Left renal cortex interstitium (tissue), 4 donors: ENCODE data around the gene PDILT. TPM values are rescaled to one million over a fixed set of nuclear protein-coding genes. Genes with fewer than 3 reads are reported as not detected.

Experiments used
- polyA plus RNA-seq, 4 donors: library from polyadenylated mRNA; unstranded; fragments of 120-200 nt; gene quantifications; one replicate each; pipeline ENCODE4 v1.2.1, GENCODE V29; 2013; ENCODE audit not compliant: insufficient read length in 4 of 4

Gene PDILT
- polyA plus RNA-seq, 4 donors = 0.14 to 0.23 TPM; not detected in 2

Other genes with a start within 250 kb of the PDILT start
- gene GP2, start 77.2 kb downstream of the PDILT start, polyA plus RNA-seq = 1 to 10 TPM; 1.8 to 9.2 (median 3.5) TPM
- gene UMOD, start 52.0 kb downstream of the PDILT start, polyA plus RNA-seq = 100 to 1,000 TPM; 114 to 272 (median 213) TPM
- gene ACSM5, start 4.8 kb upstream of the PDILT start, polyA plus RNA-seq = 1 to 10 TPM; 3.3 to 9.7 (median 6.2) TPM
- gene ACSM2A, start 46.8 kb upstream of the PDILT start, polyA plus RNA-seq = 10 to 100 TPM; 47.3 to 91.8 (median 76.3) TPM
- 10 to 100 TPM; 42.4 to 69.5 (median 59.4) TPM for gene ACSM2B, start 171.6 kb upstream of the PDILT start, polyA plus RNA-seq